Gastrocnemius medialis (tissue), 4 donors: Measurements from ENCODE around the gene FALEC. TPM values are rescaled to one million over a fixed set of nuclear protein-coding genes. Genes with fewer than 3 reads are reported as not detected.
A peak's percentile ranks its signal among the peaks of the same experiment; 100 is the strongest.

Experiments used
- ATAC-seq, 2 donors: fragments of 150-250 bp; one replicate each; pipeline ENCODE4 v1.9.1; 2016
- DNase-seq, 2 donors: peaks; one replicate each; pipeline ENCODE4 v3.0.0-alpha.2; 2019
- H3K27ac ChIP-seq, 4 donors: fragments of 200-600 bp; sonication (generic); 1 replicate in 1 of 4; 2 replicates in 3 of 4; pipeline ENCODE4 v1.5.1; 2016 to 2018; ENCODE audit warnings: mild to moderate bottlenecking in 2 of 4, moderate library complexity in 1 of 4
- H3K27me3 ChIP-seq, 3 donors: fragments of 200-600 bp; sonication (generic) in 2 of 3; 1 replicate in 1 of 3; 2 replicates in 2 of 3; pipeline versions ENCODE4 v1.5.1 to v1.6.0; 2016 to 2019; ENCODE audit warnings: mild to moderate bottlenecking in 1 of 3, moderate library complexity in 1 of 3
- H3K36me3 ChIP-seq, 2 donors: fragments of 200-600 bp; sonication (generic) in 1 of 2; one replicate each; pipeline ENCODE4 v1.5.1; 2017 to 2018
- H3K4me1 ChIP-seq, 2 donors: fragments of 200-600 bp; sonication (generic) in 1 of 2; one replicate each; pipeline ENCODE4 v1.5.1; 2016 to 2017; ENCODE audit warnings: mild to moderate bottlenecking in 2 of 2
- H3K4me3 ChIP-seq, 4 donors: fragments of 200-600 bp; sonication (generic) in 3 of 4; 1 replicate in 1 of 4; 2 replicates in 3 of 4; pipeline ENCODE4 v1.5.1; 2016 to 2019; ENCODE audit warnings: mild to moderate bottlenecking in 2 of 4
- H3K9me3 ChIP-seq, 3 donors: fragments of 200-600 bp; sonication (generic) in 2 of 3; 1 replicate in 1 of 3; 2 replicates in 2 of 3; pipeline ENCODE4 v1.5.1; 2016 to 2019
- POLR2A ChIP-seq, 2 donors: fragments of 450-650 bp; IDR thresholded peaks; one replicate each; pipeline ENCODE4 v1.6.1; 2017; ENCODE audit warnings: antibody characterized with exemption in 2 of 2, mild to moderate bottlenecking in 2 of 2, moderate library complexity in 2 of 2
- in situ Hi-C, 4 donors: fragments of 200-750 bp; cut with MboI; loops; one replicate each; pipeline versions ENCODE4 v1.15.0 to v1.8.0; 2017; ENCODE audit warnings: low sequenced_read_pairs in 4 of 4
- intact Hi-C: fragments of 100-400 bp; cut with DNase I; formaldehyde crosslinking; loops from one replicate; pipeline ENCODE4 v1.15.1; 2023; ENCODE audit warnings: low total_unique reads
- total RNA-seq, 4 donors: library from RNA; depleted of rRNA; stranded (reverse); fragments of >200 nt; gene quantifications; one replicate each; pipeline versions ENCODE4 v1.1.0 to v1.2.3, GENCODE V29; 2016
- TF ChIP-seq, protein P1 (sequence below), 5 experiments: fragments of 450-650 bp in 3 of 5; fragments of 200-600 bp in 2 of 5; sonication (generic) in 2 of 5; IDR thresholded peaks in 4 of 5; conservative IDR thresholded peaks in 1 of 5; 1 replicate in 4 of 5; 2 replicates in 1 of 5; pipeline ENCODE4 v1.5.1; 2016 to 2019; ENCODE audit warnings: antibody characterized with exemption in 5 of 5, mild to moderate bottlenecking in 3 of 5, moderate library complexity in 3 of 5

Gene FALEC
- total RNA-seq, 4 donors from 2014 or later = not detected

DNA sequence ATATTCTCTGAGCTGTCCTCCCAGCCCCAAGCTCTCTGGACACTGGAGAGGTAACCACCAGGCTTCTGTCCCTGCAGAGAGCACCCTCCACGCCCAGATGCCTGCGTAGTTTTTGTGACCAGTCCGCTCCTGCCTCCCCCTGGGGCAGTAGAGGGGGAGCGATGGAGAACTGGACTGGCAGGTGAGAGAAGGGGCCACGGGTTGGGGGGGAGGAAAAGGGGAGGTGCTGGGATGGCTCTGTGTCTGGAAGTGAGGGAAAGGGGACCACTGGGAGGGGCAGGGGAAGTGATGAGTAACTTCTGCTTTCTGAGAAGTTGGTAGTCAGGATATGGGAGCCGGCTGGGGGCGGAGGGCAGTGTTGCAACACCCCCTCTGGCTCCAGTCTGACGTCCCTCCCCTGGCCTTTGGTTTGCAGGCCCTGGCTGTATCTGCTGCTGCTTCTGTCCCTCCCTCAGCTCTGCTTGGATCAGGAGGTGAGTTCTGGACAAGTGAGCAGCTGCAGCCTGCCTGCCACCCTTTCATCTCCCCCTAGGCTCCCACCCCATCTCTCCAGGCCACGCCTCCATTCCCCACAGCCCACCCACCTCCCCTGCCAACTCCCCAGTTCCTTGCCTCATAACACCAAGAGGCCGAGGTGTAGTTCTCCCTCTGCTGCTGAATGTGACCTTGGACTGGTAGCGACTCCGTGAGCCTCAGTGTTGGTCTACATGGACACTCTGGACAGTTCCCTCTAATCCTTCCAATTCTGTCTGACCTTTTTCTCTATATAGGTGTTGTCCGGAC, 36.8 kb downstream of the FALEC start:
- H3K9me3 ChIP-seq = no peaks in the 10 kb centered on the region
- H3K4me1 ChIP-seq = peaks cover 28 to 35% of the 10 kb centered on the region in 2 donors
- TF ChIP-seq, protein P1, sequence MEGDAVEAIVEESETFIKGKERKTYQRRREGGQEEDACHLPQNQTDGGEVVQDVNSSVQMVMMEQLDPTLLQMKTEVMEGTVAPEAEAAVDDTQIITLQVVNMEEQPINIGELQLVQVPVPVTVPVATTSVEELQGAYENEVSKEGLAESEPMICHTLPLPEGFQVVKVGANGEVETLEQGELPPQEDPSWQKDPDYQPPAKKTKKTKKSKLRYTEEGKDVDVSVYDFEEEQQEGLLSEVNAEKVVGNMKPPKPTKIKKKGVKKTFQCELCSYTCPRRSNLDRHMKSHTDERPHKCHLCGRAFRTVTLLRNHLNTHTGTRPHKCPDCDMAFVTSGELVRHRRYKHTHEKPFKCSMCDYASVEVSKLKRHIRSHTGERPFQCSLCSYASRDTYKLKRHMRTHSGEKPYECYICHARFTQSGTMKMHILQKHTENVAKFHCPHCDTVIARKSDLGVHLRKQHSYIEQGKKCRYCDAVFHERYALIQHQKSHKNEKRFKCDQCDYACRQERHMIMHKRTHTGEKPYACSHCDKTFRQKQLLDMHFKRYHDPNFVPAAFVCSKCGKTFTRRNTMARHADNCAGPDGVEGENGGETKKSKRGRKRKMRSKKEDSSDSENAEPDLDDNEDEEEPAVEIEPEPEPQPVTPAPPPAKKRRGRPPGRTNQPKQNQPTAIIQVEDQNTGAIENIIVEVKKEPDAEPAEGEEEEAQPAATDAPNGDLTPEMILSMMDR (IDR thresholded peaks at IDR 0.05 in 4 of 5, conservative IDR thresholded peaks at IDR 0.05 in 1 of 5) = no peak
- peak in 1 of 2 donors; percentile 26 for TF ChIP-seq POLR2A (IDR thresholded peaks at IDR 0.05)
- intact Hi-C loops = no loop called here
- ATAC-seq (peak; percentile 13 to 36), DNase-seq (peak; percentile 70 to 86)
- in situ Hi-C loops = no loop called here
- no peaks in the 10 kb centered on the region for H3K36me3 ChIP-seq
- no peak overlapping the region for H3K4me3 ChIP-seq
- peak overlapping the region; percentile 81 to 92 (median 90) for H3K27ac ChIP-seq
- H3K27me3 ChIP-seq = no peaks in the 10 kb centered on the region

DNA sequence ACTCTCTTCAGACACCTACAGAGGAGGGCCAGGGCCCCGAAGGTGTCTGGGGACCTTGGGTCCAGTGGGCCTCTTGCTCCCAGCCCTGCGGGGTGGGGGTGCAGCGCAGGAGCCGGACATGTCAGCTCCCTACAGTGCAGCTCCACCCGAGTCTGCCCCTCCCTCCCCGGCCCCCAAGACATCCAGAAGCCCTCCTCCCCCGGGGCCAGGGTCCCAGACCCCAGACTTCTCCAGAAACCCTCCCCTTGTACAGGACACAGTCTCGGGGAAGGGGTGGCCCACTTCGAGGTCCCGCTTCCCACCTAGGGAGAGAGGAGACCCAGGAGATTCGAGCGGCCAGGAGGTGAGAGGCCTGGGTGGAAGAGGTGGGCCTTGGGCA, 37.3 kb downstream of the FALEC start:
- H3K4me3 ChIP-seq = no peak overlapping the region
- no peaks in the 10 kb centered on the region for H3K36me3 ChIP-seq
- peaks cover 28 to 35% of the 10 kb centered on the region in 2 donors for H3K4me1 ChIP-seq
- no peaks in the 10 kb centered on the region for H3K27me3 ChIP-seq
- no peak for ATAC-seq
- TF ChIP-seq, protein P1 (IDR thresholded peaks at IDR 0.05 in 4 of 5, conservative IDR thresholded peaks at IDR 0.05 in 1 of 5) = no peak
- no peak for TF ChIP-seq POLR2A (IDR thresholded peaks at IDR 0.05)
- intact Hi-C loops = no loop called here
- in situ Hi-C loops = no loop called here
- no peak for DNase-seq
- peak overlapping the region; percentile 81 to 92 (median 90) for H3K27ac ChIP-seq
- H3K9me3 ChIP-seq = no peaks in the 10 kb centered on the region

DNA sequence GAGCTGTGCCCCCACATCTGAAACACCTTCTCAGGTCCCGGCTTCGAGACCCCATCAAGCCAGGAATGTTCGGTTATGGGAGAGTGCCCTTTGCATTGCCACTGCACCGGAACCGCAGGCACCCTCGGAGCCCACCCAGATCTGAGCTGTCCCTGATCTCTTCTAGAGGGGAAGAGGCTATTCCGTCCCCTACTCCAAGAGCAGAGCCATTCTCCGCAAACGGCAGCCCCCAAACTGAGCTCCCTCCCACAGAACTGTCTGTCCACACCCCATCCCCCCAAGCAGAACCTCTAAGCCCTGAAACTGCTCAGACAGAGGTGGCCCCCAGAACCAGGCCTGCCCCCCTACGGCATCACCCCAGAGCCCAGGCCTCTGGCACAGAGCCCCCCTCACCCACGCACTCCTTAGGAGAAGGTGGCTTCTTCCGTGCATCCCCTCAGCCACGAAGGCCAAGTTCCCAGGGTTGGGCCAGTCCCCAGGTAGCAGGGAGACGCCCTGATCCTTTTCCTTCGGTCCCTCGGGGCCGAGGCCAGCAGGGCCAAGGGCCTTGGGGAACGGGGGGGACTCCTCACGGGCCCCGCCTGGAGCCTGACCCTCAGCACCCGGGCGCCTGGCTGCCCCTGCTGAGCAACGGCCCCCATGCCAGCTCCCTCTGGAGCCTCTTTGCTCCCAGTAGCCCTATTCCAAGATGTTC, 38.0 kb downstream of the FALEC start:
- TF ChIP-seq, protein P1 (IDR thresholded peaks at IDR 0.05 in 4 of 5, conservative IDR thresholded peaks at IDR 0.05 in 1 of 5) = no peak
- no peak for TF ChIP-seq POLR2A (IDR thresholded peaks at IDR 0.05)
- intact Hi-C loops = no loop called here
- in situ Hi-C loops = no loop called here
- ATAC-seq = no peak
- DNase-seq = no peak
- Histone ChIP-seq H3K27me3 (no peaks in the 10 kb centered on the region), H3K36me3 (no peaks in the 10 kb centered on the region), H3K9me3 (no peaks in the 10 kb centered on the region), H3K4me3 (no peak overlapping the region), H3K27ac (peak overlapping the region; percentile 81 to 92 (median 90)), H3K4me1 (peaks cover 25 to 29% of the 10 kb centered on the region in 2 donors)

DNA sequence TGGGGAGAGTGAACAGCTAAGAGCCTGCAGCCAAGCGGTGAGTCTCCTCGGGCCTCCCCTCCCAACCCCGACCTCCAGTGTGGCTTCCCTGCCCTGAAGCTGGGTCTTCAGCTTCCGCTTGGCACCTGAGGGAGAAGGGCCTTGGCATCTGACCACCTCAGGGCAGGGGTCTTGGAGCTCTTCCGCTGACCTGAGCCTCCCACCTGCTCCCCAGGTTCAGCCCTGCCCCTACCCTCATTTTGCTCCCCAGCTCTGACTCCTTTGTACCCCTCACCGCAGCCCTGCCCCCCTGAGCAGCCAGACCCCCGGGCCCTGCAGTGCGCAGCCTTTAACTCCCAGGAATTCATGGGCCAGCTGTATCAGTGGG, 38.5 kb downstream of the FALEC start:
- ATAC-seq (no peak), DNase-seq (no peak)
- Histone ChIP-seq H3K36me3 (no peaks in the 10 kb centered on the region), H3K4me3 (no peak overlapping the region), H3K4me1 (peaks cover 29 to 31% of the 10 kb centered on the region in 2 donors), H3K27ac (peak overlapping the region; percentile 8 to 92 (median 90)), H3K27me3 (no peaks in the 10 kb centered on the region), H3K9me3 (no peaks in the 10 kb centered on the region)
- in situ Hi-C loops = no loop called here
- no peak for TF ChIP-seq POLR2A (IDR thresholded peaks at IDR 0.05)
- TF ChIP-seq, protein P1 (IDR thresholded peaks at IDR 0.05 in 4 of 5, conservative IDR thresholded peaks at IDR 0.05 in 1 of 5) = no peak
- intact Hi-C loops = no loop called here
